ENCODE measurements around the gene SH3BP1. TPM values are rescaled to one million over a fixed set of nuclear protein-coding genes. Genes with fewer than 3 reads are reported as not detected.

Gene SH3BP1
- total and polyA plus RNA-seq, 2 donors from 2014 or later = 2.2 to 12.8 TPM

DNA sequence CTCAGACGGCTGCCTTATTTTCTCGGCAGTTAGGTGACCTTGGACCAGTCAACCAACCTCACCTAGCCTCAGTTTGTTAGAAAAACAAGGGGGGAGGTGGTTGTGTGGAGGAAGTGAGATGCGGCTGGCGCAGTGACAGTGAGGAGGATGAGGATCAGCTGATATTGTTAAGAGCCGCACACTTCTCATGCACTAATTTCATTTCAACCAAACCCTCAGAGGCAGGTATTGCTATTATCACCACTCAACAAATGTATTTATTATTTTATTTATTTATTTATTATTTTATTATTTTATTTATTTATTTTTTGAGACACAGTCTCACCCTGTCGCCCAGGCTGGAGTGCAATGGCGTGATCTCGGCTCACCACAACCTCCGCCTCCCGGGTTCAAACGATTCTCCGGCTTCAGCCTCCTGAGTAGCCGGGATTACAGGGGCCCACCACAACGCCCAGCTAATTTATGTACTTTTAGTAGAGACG lies 38.1 kb downstream of the SH3BP1 start:
- Histone ChIP-seq H3K9ac (ENCODE audit: low read length in 3 of 3) (no peak overlapping the region), H3K27me3 (ENCODE audit: control insufficient read depth, insufficient read depth, low read length) (no peaks in the 10 kb centered on the region), H3K4me1 (ENCODE audit: control insufficient read depth in 2 of 3, insufficient read depth in 2 of 3, low read depth in 1 of 3, low read length in 3 of 3) (peaks cover 0 to 13% (median 0%) of the 10 kb centered on the region in 3 donors), H3K27ac (ENCODE audit: low read depth in 2 of 2, low read length in 2 of 2) (peak overlapping the region; percentile 93 to 97), H3K4me3 (ENCODE audit: low read length in 3 of 3) (peak overlapping the region; percentile 49 to 64 (median 63)), H3K9me3 (ENCODE audit: control insufficient read depth in 2 of 3, insufficient read depth in 1 of 3, low read length in 3 of 3) (no peaks in the 10 kb centered on the region), H3K36me3 (ENCODE audit: control insufficient read depth in 2 of 3, insufficient read depth in 3 of 3, low read length in 3 of 3) (no peaks in the 10 kb centered on the region)
- TF ChIP-seq, protein P1, sequence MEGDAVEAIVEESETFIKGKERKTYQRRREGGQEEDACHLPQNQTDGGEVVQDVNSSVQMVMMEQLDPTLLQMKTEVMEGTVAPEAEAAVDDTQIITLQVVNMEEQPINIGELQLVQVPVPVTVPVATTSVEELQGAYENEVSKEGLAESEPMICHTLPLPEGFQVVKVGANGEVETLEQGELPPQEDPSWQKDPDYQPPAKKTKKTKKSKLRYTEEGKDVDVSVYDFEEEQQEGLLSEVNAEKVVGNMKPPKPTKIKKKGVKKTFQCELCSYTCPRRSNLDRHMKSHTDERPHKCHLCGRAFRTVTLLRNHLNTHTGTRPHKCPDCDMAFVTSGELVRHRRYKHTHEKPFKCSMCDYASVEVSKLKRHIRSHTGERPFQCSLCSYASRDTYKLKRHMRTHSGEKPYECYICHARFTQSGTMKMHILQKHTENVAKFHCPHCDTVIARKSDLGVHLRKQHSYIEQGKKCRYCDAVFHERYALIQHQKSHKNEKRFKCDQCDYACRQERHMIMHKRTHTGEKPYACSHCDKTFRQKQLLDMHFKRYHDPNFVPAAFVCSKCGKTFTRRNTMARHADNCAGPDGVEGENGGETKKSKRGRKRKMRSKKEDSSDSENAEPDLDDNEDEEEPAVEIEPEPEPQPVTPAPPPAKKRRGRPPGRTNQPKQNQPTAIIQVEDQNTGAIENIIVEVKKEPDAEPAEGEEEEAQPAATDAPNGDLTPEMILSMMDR (IDR thresholded peaks at IDR 0.05; ENCODE audit: borderline replicate concordance, extremely low read depth, insufficient read depth) = no peak
- DNase-seq (no peak), FAIRE-seq (no peak)
- intact Hi-C loops (cut with DNase I) = no loop called here

DNA sequence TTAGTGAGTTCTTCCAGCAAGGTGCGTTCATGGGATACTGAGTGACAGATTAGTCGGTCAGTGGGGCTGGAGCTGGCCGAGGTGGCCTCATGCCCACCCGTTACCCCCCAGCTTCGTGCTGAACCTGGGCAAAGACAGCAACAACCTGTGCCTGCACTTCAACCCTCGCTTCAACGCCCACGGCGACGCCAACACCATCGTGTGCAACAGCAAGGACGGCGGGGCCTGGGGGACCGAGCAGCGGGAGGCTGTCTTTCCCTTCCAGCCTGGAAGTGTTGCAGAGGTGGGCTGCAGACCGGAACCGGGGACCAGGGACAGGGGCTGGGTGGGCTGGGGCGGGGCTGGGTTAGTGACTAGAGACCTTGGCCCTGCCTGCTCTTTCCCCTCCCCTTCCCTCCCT lies 38.9 kb downstream of the SH3BP1 start:
- TF ChIP-seq, protein P1 (IDR thresholded peaks at IDR 0.05; ENCODE audit: borderline replicate concordance, extremely low read depth, insufficient read depth) = no peak
- H3K9me3 ChIP-seq (ENCODE audit: control insufficient read depth in 2 of 3, insufficient read depth in 1 of 3, low read length in 3 of 3) = no peaks in the 10 kb centered on the region
- FAIRE-seq (no peak), DNase-seq (peak in 2 of 5 donors; percentile 38 to 45)
- H3K27ac ChIP-seq (ENCODE audit: low read depth in 2 of 2, low read length in 2 of 2) = no peak overlapping the region
- no peaks in the 10 kb centered on the region for H3K36me3 ChIP-seq (ENCODE audit: control insufficient read depth in 2 of 3, insufficient read depth in 3 of 3, low read length in 3 of 3)
- H3K27me3 ChIP-seq (ENCODE audit: control insufficient read depth, insufficient read depth, low read length) = no peaks in the 10 kb centered on the region
- H3K4me3 ChIP-seq (ENCODE audit: low read length in 3 of 3) = no peak overlapping the region
- no peak overlapping the region for H3K9ac ChIP-seq (ENCODE audit: low read length in 3 of 3)
- H3K4me1 ChIP-seq (ENCODE audit: control insufficient read depth in 2 of 3, insufficient read depth in 2 of 3, low read depth in 1 of 3, low read length in 3 of 3) = peaks cover 0 to 13% (median 0%) of the 10 kb centered on the region in 3 donors
- intact Hi-C loops (cut with DNase I) = no loop called here

DNA sequence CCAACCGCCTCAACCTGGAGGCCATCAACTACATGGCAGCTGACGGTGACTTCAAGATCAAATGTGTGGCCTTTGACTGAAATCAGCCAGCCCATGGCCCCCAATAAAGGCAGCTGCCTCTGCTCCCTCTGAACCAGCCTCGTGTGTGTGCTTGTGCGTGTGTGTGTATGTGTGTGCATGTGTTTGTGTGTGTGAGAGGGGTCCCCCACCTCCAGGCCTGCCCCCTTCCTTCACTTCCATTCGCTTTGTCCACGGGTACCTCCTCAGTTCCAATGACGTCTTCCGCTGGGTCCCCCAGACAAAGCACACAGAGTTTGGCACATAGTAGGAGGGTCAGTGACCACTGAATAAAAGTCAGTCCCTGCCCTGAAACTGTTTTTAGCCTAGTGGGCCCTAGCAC lies 40.2 kb downstream of the SH3BP1 start:
- Histone ChIP-seq H3K27ac (ENCODE audit: low read depth in 2 of 2, low read length in 2 of 2) (no peak overlapping the region), H3K27me3 (ENCODE audit: control insufficient read depth, insufficient read depth, low read length) (no peaks in the 10 kb centered on the region), H3K9me3 (ENCODE audit: control insufficient read depth in 2 of 3, insufficient read depth in 1 of 3, low read length in 3 of 3) (no peaks in the 10 kb centered on the region), H3K9ac (ENCODE audit: low read length in 3 of 3) (no peak overlapping the region), H3K4me3 (ENCODE audit: low read length in 3 of 3) (no peak overlapping the region), H3K36me3 (ENCODE audit: control insufficient read depth in 2 of 3, insufficient read depth in 3 of 3, low read length in 3 of 3) (no peaks in the 10 kb centered on the region), H3K4me1 (ENCODE audit: control insufficient read depth in 2 of 3, insufficient read depth in 2 of 3, low read depth in 1 of 3, low read length in 3 of 3) (peaks cover 0 to 9% (median 0%) of the 10 kb centered on the region in 3 donors)
- no peak for DNase-seq
- FAIRE-seq = no peak
- intact Hi-C loops (cut with DNase I) = loop anchor here (5.0 kb wide), 1 partner anchor 37 kb away; no protein-coding TSS in a partner anchor
- TF ChIP-seq, protein P1 (IDR thresholded peaks at IDR 0.05; ENCODE audit: borderline replicate concordance, extremely low read depth, insufficient read depth) = no peak
